HCT116 (cell line): ENCODE measurements around the gene CATSPERD. TPM values are rescaled to one million over a fixed set of nuclear protein-coding genes. Genes with fewer than 3 reads are reported as not detected.
"Not testable (repeated sequence)": the region's sequence is repeated elsewhere in the genome, so short reads cannot be mapped to it uniquely, and the experiment has no call there.

Experiments used
- ATAC-seq: fragments of 200-7000 bp; cut with Tn5 transposase; 2 replicates; pipeline ENCODE4 v1.9.1; 2020; ENCODE audit warnings: mild to moderate bottlenecking, moderate library complexity
- BruUV-seq: library from RNA; stranded (reverse); fragments of 400-500 nt; replicated peaks from 2 replicates; lab custom pipeline; 2021; lab: Mats Ljungman, UMichigan
- CTCF ChIA-PET: fragments of 300-600 bp; sonication (Branson Sonifier 250); formaldehyde crosslinking; loops from one replicate; lab custom pipeline; 2021; ENCODE audit warnings: antibody characterized with exemption; lab: Charles Lee
- POLR2A ChIA-PET: fragments of 300-600, 350-600 bp; sonication (Branson Sonifier 250); formaldehyde crosslinking; loops from one replicate; lab custom pipeline; 2021; ENCODE audit warnings: antibody characterized with exemption; lab: Charles Lee
- RAD21 ChIA-PET, 2 experiments: fragments of 300-600 bp; sonication (Branson Sonifier 250); formaldehyde crosslinking; loops; one replicate each; lab custom pipeline; 2023; ENCODE audit warnings: low total read pairs in 2 of 2; ENCODE audit not compliant: uncharacterized antibody in 2 of 2, unreplicated experiment in 2 of 2, low non-redundant PET in 1 of 2; lab: Charles Lee
- DNase-seq: peaks from one replicate; pipeline ENCODE4 v3.0.0-alpha.2; 2010; ENCODE audit warnings: low read depth, low spot score
- H2AFZ ChIP-seq: fragments of 200-600 bp; shearing (Covaris generic), sonication (generic); 2 replicates; pipeline ENCODE4 v1.6.1; 2017; ENCODE audit warnings: low read depth, mixed run types, mixed read lengths, antibody characterized with exemption, low read length; ENCODE audit not compliant: poor library complexity, severe bottlenecking
- H3K27ac ChIP-seq: 2 replicates; pipeline ENCODE4 v1.5.1; 2012; ENCODE audit warnings: low read depth, low read length
- H3K27me3 ChIP-seq: fragments of 200-600 bp; sonication (generic); 2 replicates; pipeline ENCODE4 v1.6.1; 2016; ENCODE audit warnings: mixed run types, low read length, mixed read lengths; ENCODE audit not compliant: insufficient read depth
- H3K36me3 ChIP-seq, 2 experiments: fragments of 200-500 bp in 1 of 2; fragments of 200-600 bp in 1 of 2; sonication (Bioruptor generic) in 1 of 2; sonication (generic) in 1 of 2; 2 replicates each; pipeline versions ENCODE4 v1.5.1 to v1.6.1; 2014 to 2016; ENCODE audit warnings: low read length in 2 of 2, inconsistent platforms in 1 of 2, mixed read lengths in 1 of 2, mixed run types in 1 of 2; ENCODE audit not compliant: insufficient read depth in 2 of 2, control insufficient read depth in 1 of 2
- H3K4me1 ChIP-seq, 2 experiments: fragments of 200-600 bp in 1 of 2; sonication (generic) in 1 of 2; 2 replicates each; pipeline versions ENCODE4 v1.5.1 to v1.6.1; 2012 to 2017; ENCODE audit warnings: low read length in 2 of 2, inconsistent platforms in 1 of 2, mild to moderate bottlenecking in 1 of 2, mixed read lengths in 1 of 2, mixed run types in 1 of 2, moderate library complexity in 1 of 2; ENCODE audit not compliant: insufficient read depth in 2 of 2, control insufficient read depth in 1 of 2
- H3K4me2 ChIP-seq: fragments of 200-600 bp; sonication (generic); 2 replicates; pipeline ENCODE4 v1.6.1; 2017; ENCODE audit warnings: mixed run types, low read length, mixed read lengths
- H3K4me3 ChIP-seq, 2 experiments: fragments of 200-600 bp in 1 of 2; sonication (generic) in 1 of 2; replicated peaks in 1 of 2; 2 replicates each; pipeline ENCODE4 v1.5.1; 2011 to 2016; ENCODE audit warnings: low read length in 2 of 2, control low read depth in 1 of 2, low read depth in 1 of 2, mild to moderate bottlenecking in 1 of 2, mixed read lengths in 1 of 2, mixed run types in 1 of 2
- H3K79me2 ChIP-seq: fragments of 200-600 bp; sonication (generic); 2 replicates; pipeline ENCODE4 v1.6.1; 2017; ENCODE audit warnings: mild to moderate bottlenecking, mixed run types, low read length, moderate library complexity, mixed read lengths; ENCODE audit not compliant: insufficient read depth
- H3K9ac ChIP-seq: fragments of 200-600 bp; sonication (generic); 2 replicates; pipeline ENCODE4 v1.6.1; 2016; ENCODE audit warnings: low read length, mixed read lengths
- H3K9me2 ChIP-seq: fragments of 200-600 bp; sonication (generic), shearing (Covaris generic); 2 replicates; pipeline ENCODE4 v1.6.1; 2017; ENCODE audit warnings: mixed run types, mild to moderate bottlenecking, moderate library complexity; ENCODE audit not compliant: insufficient read depth
- H3K9me3 ChIP-seq, 2 experiments: fragments of 200-500 bp in 1 of 2; fragments of 200-600 bp in 1 of 2; sonication (Bioruptor generic) in 1 of 2; sonication (generic) in 1 of 2; 2 replicates each; pipeline ENCODE4 v1.6.1; 2014 to 2017; ENCODE audit warnings: low read length in 2 of 2, mixed read lengths in 2 of 2, inconsistent platforms in 1 of 2, low read depth in 1 of 2, mild to moderate bottlenecking in 1 of 2, mixed run types in 1 of 2, moderate library complexity in 1 of 2; ENCODE audit not compliant: control insufficient read depth in 1 of 2, insufficient read depth in 1 of 2
- H4K20me1 ChIP-seq: fragments of 200-600 bp; sonication (generic), shearing (Covaris generic); 2 replicates; pipeline ENCODE4 v1.6.1; 2017; ENCODE audit warnings: mixed run types, mild to moderate bottlenecking, moderate library complexity; ENCODE audit not compliant: insufficient read depth
- CTCF ChIP-seq, 3 experiments: fragments of 200-600 bp in 1 of 3; sonication (generic) in 1 of 3; IDR thresholded peaks in 2 of 3; conservative IDR thresholded peaks in 1 of 3; 2 replicates each; pipeline ENCODE4 v1.5.1; 2012 to 2017; ENCODE audit warnings: low read depth in 2 of 3, low read length in 2 of 3, antibody characterized with exemption in 1 of 3, borderline replicate concordance in 1 of 3, control low read depth in 1 of 3, mild to moderate bottlenecking in 1 of 3, mixed read lengths in 1 of 3, mixed run types in 1 of 3, moderate library complexity in 1 of 3; ENCODE audit not compliant: insufficient read depth in 1 of 3
- FOSL1 ChIP-seq: IDR thresholded peaks from 2 replicates; pipeline ENCODE4 v1.6.1; 2012; ENCODE audit warnings: low read depth
- POLR2A ChIP-seq: IDR thresholded peaks from 2 replicates; pipeline ENCODE4 v1.7.0; 2011; ENCODE audit warnings: borderline replicate concordance; ENCODE audit not compliant: insufficient read depth, insufficient read length; ENCODE audit errors: extremely low read depth
- SRF ChIP-seq: IDR thresholded peaks from 2 replicates; pipeline ENCODE4 v1.6.1; 2012; ENCODE audit warnings: low read depth
- ZBTB33 ChIP-seq: IDR thresholded peaks from 2 replicates; pipeline ENCODE4 v1.6.1; 2011; ENCODE audit warnings: mild to moderate bottlenecking, low read length, moderate library complexity; ENCODE audit not compliant: insufficient replicate concordance; ENCODE audit errors: extremely low read depth
- intact Hi-C: fragments of 100-400 bp; cut with micrococcal nuclease; formaldehyde crosslinking; loops from 2 replicates; pipeline ENCODE4 v1.10.0; 2022
- total RNA-seq: library from RNA; stranded (reverse); gene quantifications from one replicate; pipeline ENCODE4 v1.2.1, GENCODE V29; 2021; ENCODE audit not compliant: unreplicated experiment

Gene CATSPERD
- total RNA-seq, 1 experiment from 2014 or later: not detected

GRCh38 chr19:5702053-5702410 is 18.4 kb upstream of the CATSPERD start:
- H3K27me3 ChIP-seq, BruUV-seq, POLR2A ChIA-PET, intact Hi-C loops, H2AFZ ChIP-seq, RAD21 ChIA-PET, H3K4me2 ChIP-seq, H3K9ac ChIP-seq, H3K27ac ChIP-seq, H3K4me3 ChIP-seq, H3K4me1 ChIP-seq, DNase-seq, H3K9me3 ChIP-seq, H3K9me2 ChIP-seq, H4K20me1 ChIP-seq, ATAC-seq, CTCF ChIA-PET: not testable (repeated sequence)
- Histone ChIP-seq H3K79me2 (peaks cover 20% of the 10 kb centered on the region; the same call in 1 of the 2 replicates), H3K36me3 (peaks cover 21 to 51% of the 10 kb centered on the region in 2 experiments; a peak in 3 of 4 replicates)

GRCh38 chr19:5703819-5704818 is 16.3 kb upstream of the CATSPERD start:
- Histone ChIP-seq H3K36me3 (peaks cover 26 to 54% of the 10 kb centered on the region in 2 experiments; a peak in 3 of 4 replicates), H3K9ac (no peak overlapping the region), H3K9me3 (no peaks in the 10 kb centered on the region), H3K27me3 (no peaks in the 10 kb centered on the region), H2AFZ (no peak overlapping the region), H3K9me2 (no peaks in the 10 kb centered on the region), H4K20me1 (no peaks in the 10 kb centered on the region), H3K4me2 (no peak overlapping the region), H3K27ac (no peak overlapping the region; the same call in 1 of the 2 replicates), H3K4me3 (no peak overlapping the region), H3K79me2 (peaks cover 16% of the 10 kb centered on the region; the same call in 1 of the 2 replicates), H3K4me1 (no peaks in the 10 kb centered on the region; a peak in 1 of 4 replicates)
- DNase-seq (no peak), ATAC-seq (no peak)
- CTCF ChIA-PET: no interaction called here
- RAD21 ChIA-PET: interaction anchor here in 1 of 2 experiments (0.6 kb wide), 1 partner anchor 191 kb away, joined by 3 read pairs; no protein-coding TSS in a partner anchor
- intact Hi-C loops: no loop called here
- POLR2A ChIA-PET: no interaction called here
- no TSS peak for BruUV-seq
- no peak for TF ChIP-seq CTCF (IDR thresholded peaks at IDR 0.05 in 2 of 3, conservative IDR thresholded peaks at IDR 0.05 in 1 of 3; ENCODE audit: borderline replicate concordance in 1 of 3, insufficient read depth in 1 of 3, low read depth in 2 of 3, low read length in 2 of 3)
- no peak for TF ChIP-seq FOSL1
- TF ChIP-seq POLR2A: no peak
- TF ChIP-seq SRF: no peak
- TF ChIP-seq ZBTB33: no peak
- TF ChIP-seq, all 23 proteins: peak for 0
